ENCODE data around the gene KYNU. TPM values are rescaled to one million over a fixed set of nuclear protein-coding genes. Genes with fewer than 3 reads are reported as not detected.
"Not testable (repeated sequence)": the region's sequence is repeated elsewhere in the genome, so short reads cannot be mapped to it uniquely, and the experiment has no call there.

The KYNU gene
- total and polyA plus RNA-seq, 9 of the 15 experiments (the other 6 are each of a cell fraction or from before 2014, with no cell fraction given) = 2.6 to 11.6 (median 7.2) TPM

- TF ChIP-seq ZNF609 (CRISPR knock-in tag; IDR thresholded peaks at IDR 0.05; ENCODE audit: borderline replicate concordance) = no peak
- TF ChIP-seq WHSC1 (IDR thresholded peaks at IDR 0.05; ENCODE audit: low read length) = no peak
- no peak for TF ChIP-seq ZNF707 (CRISPR knock-in tag; conservative IDR thresholded peaks at IDR 0.05)
- TF ChIP-seq RNF2 (IDR thresholded peaks at IDR 0.05) = no peak
Observed at GRCh38 chr2:142868229-142868762, 9.2 kb upstream of the KYNU start (continued).

GRCh38 chr2:142869065-142869460 is 8.4 kb upstream of the KYNU start:
- H3K4me2 ChIP-seq (ENCODE audit: insufficient read depth, low read length); intact Hi-C loops (cut with micrococcal nuclease); H3K79me2 ChIP-seq (ENCODE audit: control insufficient read depth, insufficient read depth, low read length); H3K9me1 ChIP-seq (ENCODE audit: control insufficient read depth, insufficient read depth, low read length); H2AFZ ChIP-seq (ENCODE audit: low read depth, low read length); CTCF ChIA-PET (ENCODE audit: low intra/inter-chr PET ratio); DNase-seq (ENCODE audit: extremely low read depth in 1 of 4, low spot score in 3 of 4); H3K9me3 ChIP-seq (replicated peaks; ENCODE audit: control insufficient read depth, insufficient read depth, low read depth, low read length); H3K4me3 ChIP-seq; H3K36me3 ChIP-seq (ENCODE audit: control insufficient read depth, insufficient read depth, low read length); H3K27ac ChIP-seq (ENCODE audit: extremely low read depth, low read depth, low read length); H3K4me1 ChIP-seq (replicated peaks in 1 of 2; ENCODE audit: control insufficient read depth in 2 of 2, insufficient read depth in 2 of 2, low read length in 2 of 2); FAIRE-seq; POLR2A ChIA-PET; in situ Hi-C loops (cut with MboI); H3K9ac ChIP-seq (ENCODE audit: insufficient read depth in 1 of 2, low read depth in 2 of 2, low read length in 2 of 2); H4K20me1 ChIP-seq (replicated peaks; ENCODE audit: control insufficient read depth, insufficient read depth, low read length); ATAC-seq; H3K27me3 ChIP-seq (ENCODE audit: control insufficient read depth in 2 of 2, insufficient read depth in 2 of 2, low read length in 2 of 2); BruUV-seq (replicated peaks): not testable (repeated sequence)
- WGBS (ENCODE audit: insufficient coverage, low coverage, missing lambda C conversion rate) = 17% methylated on average over 6 of the region's 7 CpGs

All from K562 (cell line).